Stimulated activated CD4-positive, alpha-beta T cell treated with anti-CD3 and anti-CD28 coated beads, Interleukin-1b, Interleukin-23, amount 100 ng/mL, for 1 hour (primary cell): Measurements from ENCODE around the gene BRIX1.
"Not testable (repeated sequence)": the region's sequence is repeated elsewhere in the genome, so short reads cannot be mapped to it uniquely, and the experiment has no call there.

Source experiments
- DNase-seq, 2 donors: peaks; one replicate each; pipeline ENCODE4 v3.0.0-alpha.2; 2020; ENCODE audit warnings: low read depth in 2 of 2

The BRIX1 gene

GRCh38 chr5:34959323-34959722 is 43.8 kb downstream of the BRIX1 start:
- no peak for DNase-seq

GRCh38 chr5:34967540-34967939 is 52.0 kb downstream of the BRIX1 start:
- no peak for DNase-seq

GRCh38 chr5:34968258-34968657 is 52.7 kb downstream of the BRIX1 start:
- DNase-seq: no peak

GRCh38 chr5:34970552-34970951 is 55.0 kb downstream of the BRIX1 start:
- no peak for DNase-seq

GRCh38 chr5:34971655-34972054 is 56.1 kb downstream of the BRIX1 start:
- not testable (repeated sequence) for DNase-seq
